ENCODE data around the gene UPF3A. TPM values are rescaled to one million over a fixed set of nuclear protein-coding genes. Genes with fewer than 3 reads are reported as not detected.

UPF3A gene
- total and polyA plus RNA-seq, 10 of the 15 experiments (the other 5 are each of a cell fraction or from before 2014, with no cell fraction given): 18.6 to 61.5 (median 43.3) TPM

DNA sequence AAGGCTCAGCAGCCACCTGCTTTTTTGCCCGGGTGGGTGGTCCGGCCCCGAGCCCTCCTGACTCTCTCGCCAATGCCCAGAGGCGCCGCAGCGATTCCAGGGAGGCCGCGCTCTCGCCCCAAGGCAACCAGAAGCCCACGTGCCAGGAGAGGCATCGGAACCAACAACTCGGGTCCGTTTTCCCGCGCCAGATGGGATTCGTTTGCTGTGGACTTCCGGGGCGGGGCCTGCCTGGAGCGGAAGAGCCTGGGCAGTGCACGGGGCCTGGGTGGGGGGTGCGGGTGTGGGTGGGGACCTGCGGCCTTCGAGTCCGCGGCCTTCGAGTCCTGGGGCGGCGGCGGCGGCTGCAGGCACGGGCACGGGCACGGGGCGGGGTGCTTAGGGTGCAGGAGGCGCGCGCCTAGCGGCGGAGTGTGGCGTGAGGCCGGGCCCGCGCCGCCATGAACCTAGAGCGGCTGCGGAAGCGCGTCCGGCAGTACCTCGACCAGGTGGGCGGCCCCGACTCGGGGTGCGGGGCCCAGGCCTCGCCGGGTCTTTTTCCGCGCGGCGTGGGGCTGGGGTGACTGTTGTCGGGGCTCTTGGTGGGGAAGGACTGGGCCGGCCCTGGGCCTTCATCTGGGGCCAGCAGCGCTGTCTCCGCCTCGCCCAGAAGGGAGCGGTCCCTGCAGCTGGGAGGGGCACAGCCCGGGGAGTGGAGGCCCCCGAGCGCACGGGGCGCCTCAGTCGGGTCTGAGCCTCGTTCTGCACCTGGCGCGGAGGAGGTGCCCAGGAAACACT is 46.6 kb upstream of the UPF3A start, which contains the start of gene CDC16 (continued):
- no peak for TF ChIP-seq PAX8 (IDR thresholded peaks at IDR 0.05)
- no peak for TF ChIP-seq KAT2A (conservative IDR thresholded peaks at IDR 0.05; ENCODE audit: control insufficient read depth, low read depth, low read length)
- TF ChIP-seq CBFB (IDR thresholded peaks at IDR 0.05; ENCODE audit: low read depth): no peak
- TF ChIP-seq BACH1 (IDR thresholded peaks at IDR 0.05; ENCODE audit: borderline replicate concordance): peak; percentile 73
- TF ChIP-seq ZNF384 (IDR thresholded peaks at IDR 0.05; ENCODE audit: borderline replicate concordance, low read depth, low read length): no peak
- TF ChIP-seq SMARCA5 (IDR thresholded peaks at IDR 0.05): no peak
- no peak for TF ChIP-seq ZNF274 (IDR thresholded peaks at IDR 0.05; ENCODE audit: insufficient read depth, insufficient read length)
- peak; percentile 16 for TF ChIP-seq MEF2B (IDR thresholded peaks at IDR 0.05; ENCODE audit: partially characterized antibody, poor library complexity, severe bottlenecking)
- TF ChIP-seq, protein P1, sequence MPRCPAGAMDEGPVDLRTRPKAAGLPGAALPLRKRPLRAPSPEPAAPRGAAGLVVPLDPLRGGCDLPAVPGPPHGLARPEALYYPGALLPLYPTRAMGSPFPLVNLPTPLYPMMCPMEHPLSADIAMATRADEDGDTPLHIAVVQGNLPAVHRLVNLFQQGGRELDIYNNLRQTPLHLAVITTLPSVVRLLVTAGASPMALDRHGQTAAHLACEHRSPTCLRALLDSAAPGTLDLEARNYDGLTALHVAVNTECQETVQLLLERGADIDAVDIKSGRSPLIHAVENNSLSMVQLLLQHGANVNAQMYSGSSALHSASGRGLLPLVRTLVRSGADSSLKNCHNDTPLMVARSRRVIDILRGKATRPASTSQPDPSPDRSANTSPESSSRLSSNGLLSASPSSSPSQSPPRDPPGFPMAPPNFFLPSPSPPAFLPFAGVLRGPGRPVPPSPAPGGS (IDR thresholded peaks at IDR 0.05; ENCODE audit: borderline replicate concordance, insufficient read depth, low read depth, low read length, poor library complexity, severe bottlenecking): no peak
- peak; percentile 75 for TF ChIP-seq SP1 (IDR thresholded peaks at IDR 0.05; ENCODE audit: low read depth, low read length)
- no peak for TF ChIP-seq SMC3 (IDR thresholded peaks at IDR 0.05; ENCODE audit: borderline replicate concordance, low read length)
- TF ChIP-seq IKZF1 (conservative IDR thresholded peaks at IDR 0.05): peak; percentile 71
- TF ChIP-seq LARP7 (IDR thresholded peaks at IDR 0.05): peak; percentile 92
- TF ChIP-seq, protein P2, sequence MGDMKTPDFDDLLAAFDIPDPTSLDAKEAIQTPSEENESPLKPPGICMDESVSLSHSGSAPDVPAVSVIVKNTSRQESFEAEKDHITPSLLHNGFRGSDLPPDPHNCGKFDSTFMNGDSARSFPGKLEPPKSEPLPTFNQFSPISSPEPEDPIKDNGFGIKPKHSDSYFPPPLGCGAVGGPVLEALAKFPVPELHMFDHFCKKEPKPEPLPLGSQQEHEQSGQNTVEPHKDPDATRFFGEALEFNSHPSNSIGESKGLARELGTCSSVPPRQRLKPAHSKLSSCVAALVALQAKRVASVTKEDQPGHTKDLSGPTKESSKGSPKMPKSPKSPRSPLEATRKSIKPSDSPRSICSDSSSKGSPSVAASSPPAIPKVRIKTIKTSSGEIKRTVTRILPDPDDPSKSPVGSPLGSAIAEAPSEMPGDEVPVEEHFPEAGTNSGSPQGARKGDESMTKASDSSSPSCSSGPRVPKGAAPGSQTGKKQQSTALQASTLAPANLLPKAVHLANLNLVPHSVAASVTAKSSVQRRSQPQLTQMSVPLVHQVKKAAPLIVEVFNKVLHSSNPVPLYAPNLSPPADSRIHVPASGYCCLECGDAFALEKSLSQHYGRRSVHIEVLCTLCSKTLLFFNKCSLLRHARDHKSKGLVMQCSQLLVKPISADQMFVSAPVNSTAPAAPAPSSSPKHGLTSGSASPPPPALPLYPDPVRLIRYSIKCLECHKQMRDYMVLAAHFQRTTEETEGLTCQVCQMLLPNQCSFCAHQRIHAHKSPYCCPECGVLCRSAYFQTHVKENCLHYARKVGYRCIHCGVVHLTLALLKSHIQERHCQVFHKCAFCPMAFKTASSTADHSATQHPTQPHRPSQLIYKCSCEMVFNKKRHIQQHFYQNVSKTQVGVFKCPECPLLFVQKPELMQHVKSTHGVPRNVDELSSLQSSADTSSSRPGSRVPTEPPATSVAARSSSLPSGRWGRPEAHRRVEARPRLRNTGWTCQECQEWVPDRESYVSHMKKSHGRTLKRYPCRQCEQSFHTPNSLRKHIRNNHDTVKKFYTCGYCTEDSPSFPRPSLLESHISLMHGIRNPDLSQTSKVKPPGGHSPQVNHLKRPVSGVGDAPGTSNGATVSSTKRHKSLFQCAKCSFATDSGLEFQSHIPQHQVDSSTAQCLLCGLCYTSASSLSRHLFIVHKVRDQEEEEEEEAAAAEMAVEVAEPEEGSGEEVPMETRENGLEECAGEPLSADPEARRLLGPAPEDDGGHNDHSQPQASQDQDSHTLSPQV (IDR thresholded peaks at IDR 0.05): no peak
- TF ChIP-seq CHD2 (IDR thresholded peaks at IDR 0.05; ENCODE audit: borderline replicate concordance, low read depth, low read length): no peak
- TF ChIP-seq, protein P3, sequence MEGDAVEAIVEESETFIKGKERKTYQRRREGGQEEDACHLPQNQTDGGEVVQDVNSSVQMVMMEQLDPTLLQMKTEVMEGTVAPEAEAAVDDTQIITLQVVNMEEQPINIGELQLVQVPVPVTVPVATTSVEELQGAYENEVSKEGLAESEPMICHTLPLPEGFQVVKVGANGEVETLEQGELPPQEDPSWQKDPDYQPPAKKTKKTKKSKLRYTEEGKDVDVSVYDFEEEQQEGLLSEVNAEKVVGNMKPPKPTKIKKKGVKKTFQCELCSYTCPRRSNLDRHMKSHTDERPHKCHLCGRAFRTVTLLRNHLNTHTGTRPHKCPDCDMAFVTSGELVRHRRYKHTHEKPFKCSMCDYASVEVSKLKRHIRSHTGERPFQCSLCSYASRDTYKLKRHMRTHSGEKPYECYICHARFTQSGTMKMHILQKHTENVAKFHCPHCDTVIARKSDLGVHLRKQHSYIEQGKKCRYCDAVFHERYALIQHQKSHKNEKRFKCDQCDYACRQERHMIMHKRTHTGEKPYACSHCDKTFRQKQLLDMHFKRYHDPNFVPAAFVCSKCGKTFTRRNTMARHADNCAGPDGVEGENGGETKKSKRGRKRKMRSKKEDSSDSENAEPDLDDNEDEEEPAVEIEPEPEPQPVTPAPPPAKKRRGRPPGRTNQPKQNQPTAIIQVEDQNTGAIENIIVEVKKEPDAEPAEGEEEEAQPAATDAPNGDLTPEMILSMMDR (IDR thresholded peaks at IDR 0.05 in 2 of 3, conservative IDR thresholded peaks at IDR 0.05 in 1 of 3; ENCODE audit: control insufficient read depth in 2 of 3, extremely low read depth in 1 of 3, insufficient read depth in 1 of 3, low read depth in 3 of 3, low read length in 3 of 3): peak in 1 of 3 experiments; percentile 8; a peak in 1 of 6 replicates
- TF ChIP-seq, protein P4, sequence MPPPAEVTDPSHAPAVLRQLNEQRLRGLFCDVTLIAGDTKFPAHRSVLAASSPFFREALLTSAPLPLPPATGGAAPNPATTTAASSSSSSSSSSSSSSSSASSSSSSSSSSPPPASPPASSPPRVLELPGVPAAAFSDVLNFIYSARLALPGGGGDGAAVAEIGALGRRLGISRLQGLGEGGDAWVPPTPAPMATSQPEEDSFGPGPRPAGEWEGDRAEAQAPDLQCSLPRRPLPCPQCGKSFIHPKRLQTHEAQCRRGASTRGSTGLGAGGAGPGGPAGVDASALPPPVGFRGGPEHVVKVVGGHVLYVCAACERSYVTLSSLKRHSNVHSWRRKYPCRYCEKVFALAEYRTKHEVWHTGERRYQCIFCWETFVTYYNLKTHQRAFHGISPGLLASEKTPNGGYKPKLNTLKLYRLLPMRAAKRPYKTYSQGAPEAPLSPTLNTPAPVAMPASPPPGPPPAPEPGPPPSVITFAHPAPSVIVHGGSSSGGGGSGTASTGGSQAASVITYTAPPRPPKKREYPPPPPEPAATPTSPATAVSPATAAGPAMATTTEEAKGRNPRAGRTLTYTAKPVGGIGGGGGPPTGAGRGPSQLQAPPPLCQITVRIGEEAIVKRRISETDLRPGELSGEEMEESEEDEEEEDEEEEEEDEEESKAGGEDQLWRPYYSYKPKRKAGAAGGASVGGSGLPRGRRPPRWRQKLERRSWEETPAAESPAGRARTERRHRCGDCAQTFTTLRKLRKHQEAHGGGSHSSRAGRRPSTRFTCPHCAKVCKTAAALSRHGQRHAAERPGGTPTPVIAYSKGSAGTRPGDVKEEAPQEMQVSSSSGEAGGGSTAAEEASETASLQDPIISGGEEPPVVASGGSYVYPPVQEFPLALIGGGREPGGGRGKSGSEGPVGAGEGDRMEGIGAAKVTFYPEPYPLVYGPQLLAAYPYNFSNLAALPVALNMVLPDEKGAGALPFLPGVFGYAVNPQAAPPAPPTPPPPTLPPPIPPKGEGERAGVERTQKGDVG (CRISPR knock-in tag; IDR thresholded peaks at IDR 0.05): no peak
- TF ChIP-seq ZBED1 (IDR thresholded peaks at IDR 0.05; ENCODE audit: borderline replicate concordance): no peak
- TF ChIP-seq MYC (IDR thresholded peaks at IDR 0.05; ENCODE audit: insufficient read depth, insufficient read length, insufficient replicate concordance, low read length, severe bottlenecking): peak; percentile 78

All from GM12878 (cell line).